WTC11 (cell line): Measurements from ENCODE around the gene NAB2.

ENCODE experiments used
- CTCF ChIP-seq: fragments of 200-600 bp; IDR thresholded peaks from 2 replicates; pipeline ENCODE4 v1.8.0; 2022; ENCODE audit warnings: antibody characterized with exemption
- E2F4 ChIP-seq: sonication (generic); formaldehyde crosslinking; IDR thresholded peaks from 2 replicates; pipeline ENCODE4 v1.8.1; 2022; ENCODE audit warnings: low read depth, mild to moderate bottlenecking, moderate library complexity, missing genetic modification reagents, borderline replicate concordance
- FOXK1 ChIP-seq: sonication (generic); formaldehyde crosslinking; IDR thresholded peaks from 2 replicates; pipeline ENCODE4 v1.8.0; 2022; ENCODE audit warnings: mild to moderate bottlenecking, moderate library complexity, missing genetic modification reagents
- HMGXB4 ChIP-seq: sonication (generic); formaldehyde crosslinking; IDR thresholded peaks from 2 replicates; pipeline ENCODE4 v1.8.1; 2023; ENCODE audit warnings: mild to moderate bottlenecking, moderate library complexity, missing genetic modification reagents
- MAX ChIP-seq: sonication (generic); formaldehyde crosslinking; IDR thresholded peaks from 2 replicates; pipeline ENCODE4 v1.8.0; 2022; ENCODE audit warnings: mild to moderate bottlenecking, missing genetic modification reagents
- NR3C1 ChIP-seq: sonication (generic); formaldehyde crosslinking; conservative IDR thresholded peaks from 2 replicates; pipeline ENCODE4 v1.8.1; 2023; ENCODE audit warnings: low read depth, mild to moderate bottlenecking, missing genetic modification reagents
- TEAD4 ChIP-seq: sonication (generic); formaldehyde crosslinking; IDR thresholded peaks from 2 replicates; pipeline ENCODE4 v1.8.0; 2022; ENCODE audit warnings: mild to moderate bottlenecking, missing genetic modification reagents
- ZBTB43 ChIP-seq: sonication (generic); formaldehyde crosslinking; IDR thresholded peaks from 2 replicates; pipeline ENCODE4 v1.8.1; 2023; ENCODE audit warnings: mild to moderate bottlenecking, missing genetic modification reagents

- TF ChIP-seq FOXK1 = no peak
- no peak for TF ChIP-seq HMGXB4 (CRISPR knock-in tag)
- no peak for TF ChIP-seq CTCF
- no peak for TF ChIP-seq TEAD4 (CRISPR knock-in tag)
- no peak for TF ChIP-seq E2F4
- no peak for TF ChIP-seq MAX
- no peak for TF ChIP-seq ZBTB43 (CRISPR knock-in tag)
- no peak for TF ChIP-seq NR3C1 (CRISPR knock-in tag)
Measured at GRCh38 chr12:57107456-57108155, 18.7 kb downstream of the NAB2 start.
